Skin epidermis (tissue), 12 donors: Measurements from ENCODE around the gene C9orf85.
"Not testable (repeated sequence)": the region's sequence is repeated elsewhere in the genome, so short reads cannot be mapped to it uniquely, and the experiment has no call there.

Experiments used
- H3K27ac ChIP-seq, 21 experiments: fragments of 200-600 bp; sonication (generic) in 11 of 21; one replicate each; pipeline ENCODE4 v1.5.0; 2020; ENCODE audit warnings: mild to moderate bottlenecking in 3 of 21, inconsistent platforms in 2 of 21, moderate library complexity in 2 of 21
- H3K4me3 ChIP-seq, 7 experiments: fragments of 200-600 bp; sonication (generic) in 2 of 7; one replicate each; pipeline ENCODE4 v1.5.0; 2020; ENCODE audit warnings: inconsistent platforms in 2 of 7, mild to moderate bottlenecking in 2 of 7, moderate library complexity in 1 of 7

Gene C9orf85

DNA sequence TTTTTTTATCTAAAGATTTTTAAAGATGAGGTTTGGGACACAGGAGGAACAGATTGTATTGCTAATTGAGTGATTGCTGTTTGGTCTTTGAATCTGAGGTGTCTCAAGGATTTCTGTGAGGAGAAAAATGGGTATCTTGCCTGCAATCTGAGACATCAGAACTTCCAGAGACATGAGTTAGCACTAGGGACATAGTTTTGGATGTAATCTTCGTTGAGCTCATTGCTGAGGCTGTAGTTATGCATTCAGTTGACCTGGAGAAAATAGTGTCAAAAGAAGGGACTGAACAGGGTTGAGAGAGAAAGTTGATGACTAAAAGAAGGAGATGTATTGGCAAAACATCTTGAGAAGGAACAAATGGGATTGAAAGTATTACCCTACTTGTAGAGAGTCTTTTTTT is 24.6 kb downstream of the C9orf85 start:
- H3K4me3 ChIP-seq = no peak overlapping the region
- peak overlapping the region in 2 of 21 experiments; percentile 21 to 47 for H3K27ac ChIP-seq

DNA sequence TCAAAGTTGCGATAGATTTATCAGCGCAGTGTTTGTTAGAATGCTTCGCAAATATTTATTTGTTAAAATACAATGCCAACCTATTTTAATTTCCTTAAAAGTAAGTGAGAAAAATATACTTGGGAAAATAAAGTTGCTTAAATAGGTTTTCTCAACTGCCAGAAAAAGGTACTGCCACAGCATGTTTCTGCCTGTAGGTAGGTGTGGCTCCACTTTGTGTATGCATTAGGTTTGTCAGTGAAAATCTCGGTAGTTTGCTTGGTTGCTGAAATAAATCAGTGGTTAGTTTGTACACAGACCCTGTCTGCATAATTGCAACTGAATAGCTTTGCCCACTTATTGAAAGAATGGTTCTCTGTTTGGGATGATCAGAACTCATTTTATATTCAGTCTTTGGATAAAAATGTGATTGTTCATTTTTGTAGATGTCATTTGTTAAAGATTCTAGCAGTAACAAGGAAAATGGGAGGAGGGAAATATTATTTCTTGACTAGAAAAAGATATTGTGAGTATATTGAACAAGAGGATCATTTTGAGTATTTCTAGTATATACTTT is 25.7 kb downstream of the C9orf85 start:
- no peak overlapping the region for H3K4me3 ChIP-seq

DNA sequence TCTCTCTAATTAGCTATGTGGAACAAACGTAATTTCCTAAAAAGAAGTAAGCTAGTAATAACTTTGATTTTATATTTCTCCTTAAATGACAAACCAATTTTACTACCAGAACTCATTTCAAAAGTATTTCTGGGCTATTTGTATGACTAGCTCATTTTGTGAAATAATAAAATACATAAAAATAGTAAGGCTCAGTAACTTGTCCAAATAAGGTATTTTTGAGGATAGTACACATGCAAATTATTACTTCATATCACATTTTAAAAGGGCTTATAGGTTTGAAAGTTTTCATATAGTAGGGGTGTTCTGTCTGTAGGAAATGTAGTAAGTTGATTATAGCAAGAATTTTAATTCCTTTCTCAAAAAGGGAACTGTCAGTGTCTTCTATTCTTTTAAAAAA is 26.5 kb downstream of the C9orf85 start:
- Histone ChIP-seq H3K27ac (peak overlapping the region in 11 of 21 experiments; percentile 1 to 69 (median 33)), H3K4me3 (no peak overlapping the region)

More for the DNA sequence above, 25.7 kb downstream of the C9orf85 start:
- H3K27ac ChIP-seq = peak overlapping the region in 12 of 21 experiments; percentile 5 to 69 (median 38)

DNA sequence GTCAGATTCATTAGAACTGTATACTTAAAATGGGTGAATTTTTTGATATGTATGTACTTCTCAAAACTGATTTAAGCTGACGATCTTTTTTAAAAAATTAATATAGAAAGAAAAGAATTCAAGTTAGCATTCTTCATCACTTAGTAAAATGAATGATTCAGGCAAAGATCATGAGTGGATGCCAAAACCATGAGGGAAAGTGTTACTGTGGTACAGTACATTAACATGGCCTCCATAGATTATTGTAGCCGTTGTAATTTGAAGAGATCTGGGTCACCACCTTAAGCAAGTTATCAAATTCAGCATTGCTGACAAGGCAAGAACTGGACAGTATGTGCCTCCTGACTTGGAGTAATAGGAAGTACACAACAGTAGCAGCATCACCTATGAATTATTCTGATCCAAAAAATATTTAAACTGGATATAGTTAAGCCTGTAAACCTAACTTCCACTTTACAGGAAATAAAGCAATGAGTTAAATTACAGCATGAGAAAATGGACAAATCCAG is 29.7 kb downstream of the C9orf85 start:
- no peak overlapping the region for H3K27ac ChIP-seq

DNA sequence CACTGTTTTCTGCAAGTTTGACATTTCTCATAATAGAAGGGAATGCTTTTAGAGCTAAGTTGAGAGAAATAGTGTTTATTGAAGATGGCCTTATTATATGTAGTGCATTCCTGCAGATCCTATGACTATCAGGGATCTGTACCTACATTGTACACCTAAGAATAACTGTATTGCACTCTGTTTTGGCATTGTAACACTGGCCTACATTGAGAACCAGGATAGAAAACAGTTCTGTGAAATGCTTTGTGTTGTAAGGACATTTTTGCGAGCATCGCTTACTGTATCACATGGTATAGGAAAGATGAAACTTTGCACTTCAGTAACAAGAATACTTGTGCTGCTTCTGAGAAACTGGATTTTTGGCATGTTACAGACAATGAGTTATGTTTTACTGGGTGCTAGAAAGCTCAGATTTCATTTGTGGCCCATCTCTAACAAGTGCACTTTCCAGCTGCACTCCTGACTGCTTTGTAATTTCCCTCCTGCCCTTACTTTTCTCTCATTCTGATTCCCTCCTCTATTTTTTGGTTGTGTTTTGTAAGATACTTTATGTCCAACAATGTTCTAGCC is 30.6 kb downstream of the C9orf85 start:
- no peak overlapping the region for H3K4me3 ChIP-seq
- peak overlapping the region in 1 of 21 experiments; percentile 13 for H3K27ac ChIP-seq

More for the DNA sequence above, 29.7 kb downstream of the C9orf85 start:
- no peak overlapping the region for H3K4me3 ChIP-seq

DNA sequence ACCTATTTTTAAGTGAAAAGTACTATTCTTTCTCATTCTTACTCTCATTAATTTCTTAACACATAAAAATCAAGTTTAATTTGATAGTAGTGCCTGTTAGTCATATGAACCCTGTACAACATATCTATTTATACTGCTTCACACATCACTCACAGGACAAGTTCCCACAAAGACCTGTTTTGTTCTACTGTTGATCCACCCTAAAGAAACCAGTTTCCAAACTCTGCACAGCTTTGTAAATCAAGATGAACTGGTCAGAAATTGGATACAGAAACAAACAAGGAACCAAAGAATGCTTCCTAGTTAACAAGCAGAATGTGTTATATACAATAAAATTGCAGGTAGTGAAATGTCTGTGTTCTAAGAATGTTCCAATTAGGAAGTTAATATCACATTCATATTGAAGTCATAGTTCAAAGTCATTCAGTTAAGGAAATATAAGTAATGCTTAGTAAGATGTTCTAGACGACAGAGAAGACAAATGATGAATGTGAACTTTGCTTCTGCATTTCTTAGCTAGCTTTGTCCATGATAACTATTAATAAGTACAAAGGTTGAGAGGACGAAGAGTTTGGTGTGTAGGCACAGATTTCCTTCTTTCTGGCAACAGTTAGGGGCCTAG is 33.4 kb downstream of the C9orf85 start:
- no peak overlapping the region for H3K4me3 ChIP-seq
- H3K27ac ChIP-seq = peak overlapping the region in 16 of 21 experiments; percentile 9 to 66 (median 46)

DNA sequence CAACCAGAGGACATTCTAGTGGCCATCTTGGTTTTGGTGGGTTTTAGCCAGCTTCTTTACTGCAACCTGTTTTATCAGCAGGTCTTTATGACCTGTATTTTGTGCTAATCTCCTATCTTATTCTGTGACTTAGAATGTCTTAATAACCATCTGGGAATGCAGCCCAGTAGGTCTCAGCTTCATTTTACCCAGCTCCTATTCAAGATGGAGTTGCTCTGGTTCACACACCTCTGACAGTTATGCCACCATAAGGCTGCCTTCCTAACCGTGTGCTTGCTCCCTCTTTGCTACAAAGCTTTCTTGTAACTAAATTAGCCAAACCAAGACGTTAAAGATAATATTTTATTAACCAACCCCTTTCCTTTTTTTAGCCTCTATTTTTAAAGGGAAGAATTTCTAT is 43.2 kb downstream of the C9orf85 start:
- not testable (repeated sequence) for H3K27ac ChIP-seq, H3K4me3 ChIP-seq

DNA sequence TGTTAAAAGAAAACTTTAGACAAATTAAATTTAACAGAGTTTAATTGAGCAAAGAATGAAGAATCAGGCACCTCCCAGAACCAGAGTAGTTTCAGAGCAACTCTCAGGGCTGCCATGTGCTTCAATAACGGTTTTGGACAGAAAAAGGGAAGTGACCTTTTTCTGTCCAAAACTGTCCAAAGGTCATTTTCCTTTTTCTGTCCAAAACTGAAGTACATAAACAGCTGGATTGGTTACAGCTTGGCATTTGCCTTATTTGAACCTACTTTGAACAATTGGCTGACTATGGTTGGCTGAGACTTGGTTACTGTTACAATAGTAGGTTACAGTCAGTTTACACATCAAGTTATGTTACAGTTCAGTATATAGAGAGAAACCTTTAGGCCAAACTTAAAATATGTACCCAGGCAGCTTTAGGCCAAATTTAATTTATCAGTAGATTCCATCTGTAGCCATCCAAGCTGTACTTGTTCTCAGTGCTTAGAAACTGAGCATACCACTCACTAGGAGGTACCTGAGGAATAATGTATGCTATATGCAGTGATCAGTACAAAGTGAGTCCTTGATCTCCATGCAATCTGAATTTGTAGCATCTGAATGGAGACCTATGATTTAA is 44.0 kb downstream of the C9orf85 start:
- Histone ChIP-seq H3K27ac (no peak overlapping the region), H3K4me3 (no peak overlapping the region)

DNA sequence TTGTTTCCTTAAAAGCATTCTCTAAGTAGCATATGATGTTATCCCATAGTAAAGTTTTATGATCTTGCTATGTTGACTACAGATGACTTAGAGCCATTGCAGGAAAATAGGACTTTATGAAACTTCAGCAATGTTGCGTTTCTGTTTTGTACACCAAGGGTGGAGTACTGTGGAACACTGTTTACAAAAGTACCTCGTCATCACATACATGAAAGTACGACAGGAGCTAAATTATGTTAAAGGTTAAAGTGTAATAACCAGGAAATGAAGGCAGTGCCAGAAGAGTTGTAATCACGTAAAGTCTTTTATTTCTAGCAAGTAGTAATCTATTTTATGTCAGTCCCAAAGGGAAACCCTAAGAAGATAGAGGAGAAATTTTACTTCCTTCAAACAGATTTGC is 50.9 kb downstream of the C9orf85 start:
- Histone ChIP-seq H3K4me3 (no peak overlapping the region), H3K27ac (no peak overlapping the region)

DNA sequence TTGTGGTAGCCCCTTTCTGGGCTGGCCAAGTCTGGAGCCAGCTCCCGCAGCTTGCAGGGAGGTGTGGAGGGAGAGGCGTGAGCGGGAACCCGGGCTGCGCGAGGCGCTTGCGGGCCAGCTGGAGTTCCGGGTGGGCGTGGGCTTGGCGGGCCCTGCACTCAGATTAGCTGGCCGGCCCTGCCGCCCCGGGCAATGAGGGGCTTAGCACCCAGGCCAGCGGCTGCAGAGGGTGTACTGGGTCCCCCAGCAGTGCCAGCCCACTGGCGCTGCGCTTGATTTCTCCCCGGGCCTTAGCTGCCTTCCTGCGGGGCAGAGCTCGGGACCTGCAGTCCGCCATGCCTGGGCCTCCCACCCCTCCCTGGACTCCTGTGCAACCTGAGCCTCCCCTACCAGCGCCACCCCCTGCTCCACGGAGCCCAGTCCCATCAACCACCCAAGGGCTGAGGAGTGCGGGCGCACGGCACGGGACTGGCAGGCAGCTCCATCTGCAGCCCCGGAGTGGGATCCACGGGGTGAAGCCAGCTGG is 52.1 kb downstream of the C9orf85 start:
- not testable (repeated sequence) for H3K27ac ChIP-seq, H3K4me3 ChIP-seq

DNA sequence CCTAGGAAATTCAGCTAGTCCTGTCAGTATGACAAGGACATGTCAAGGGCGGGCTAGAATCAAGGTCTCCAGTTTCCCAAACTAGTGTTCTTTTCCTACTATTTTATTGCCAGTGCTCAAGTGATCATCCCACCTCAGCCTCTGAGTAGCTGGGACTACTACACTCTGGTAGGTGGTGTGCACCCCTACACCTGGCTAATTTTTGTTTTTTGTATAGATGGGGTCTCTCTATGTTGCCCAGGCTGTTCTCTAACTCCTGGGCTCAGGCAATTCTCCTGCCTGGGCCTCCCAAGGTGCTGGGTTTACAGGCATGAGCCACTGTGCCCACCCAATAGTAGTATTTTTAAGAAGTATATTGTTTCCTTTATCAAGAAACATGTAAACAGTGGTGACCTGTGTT is 54.0 kb downstream of the C9orf85 start:
- no peak overlapping the region for H3K27ac ChIP-seq

DNA sequence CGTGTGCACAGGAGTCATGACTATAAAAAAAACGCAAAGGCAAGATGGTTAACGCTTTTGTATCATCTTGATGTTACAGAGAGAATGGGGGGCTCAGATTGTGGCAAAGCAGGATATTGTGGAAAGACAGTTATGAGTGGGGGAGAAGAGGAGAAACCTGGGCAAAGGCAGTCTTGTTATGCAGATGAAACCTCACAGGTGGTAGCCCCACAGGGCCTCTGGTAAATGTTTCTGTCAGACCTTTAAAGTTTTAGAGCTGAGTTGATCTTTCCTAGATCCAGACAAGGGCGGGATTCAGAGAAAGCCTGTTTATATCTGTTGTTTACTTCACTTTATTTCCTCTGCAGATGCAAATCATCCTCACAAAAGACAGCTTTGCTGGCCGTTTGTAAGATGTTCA is 55.2 kb downstream of the C9orf85 start:
- H3K27ac ChIP-seq = no peak overlapping the region
- H3K4me3 ChIP-seq = no peak overlapping the region

More for the DNA sequence above, 54.0 kb downstream of the C9orf85 start:
- H3K4me3 ChIP-seq = no peak overlapping the region

DNA sequence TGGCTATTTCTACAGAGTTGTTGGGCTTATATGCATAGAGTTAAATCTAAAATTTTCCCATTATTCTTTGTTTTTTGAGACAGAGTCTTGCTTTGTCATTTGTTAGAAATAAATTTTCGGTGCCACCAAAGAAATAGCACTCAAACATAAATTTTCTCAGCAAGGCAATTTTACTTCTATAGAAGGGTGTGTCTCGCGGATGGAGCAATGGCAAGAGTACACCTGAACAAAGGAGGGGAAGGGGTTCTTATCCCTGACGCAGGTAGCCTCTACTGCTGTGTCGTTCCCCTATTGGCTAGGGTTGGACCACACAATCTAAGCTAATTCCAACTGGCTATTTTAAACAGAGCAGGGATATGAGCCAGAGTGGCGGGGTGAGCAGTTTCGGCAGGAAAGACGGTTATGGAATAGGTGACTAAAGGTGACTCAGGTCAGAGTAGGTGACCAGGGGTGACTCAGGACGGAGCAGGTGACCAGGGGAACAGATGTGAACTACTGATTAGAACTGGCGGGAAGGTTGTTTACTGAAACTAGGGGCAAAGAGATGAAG is 57.2 kb downstream of the C9orf85 start:
- Histone ChIP-seq H3K27ac (no peak overlapping the region), H3K4me3 (no peak overlapping the region)

DNA sequence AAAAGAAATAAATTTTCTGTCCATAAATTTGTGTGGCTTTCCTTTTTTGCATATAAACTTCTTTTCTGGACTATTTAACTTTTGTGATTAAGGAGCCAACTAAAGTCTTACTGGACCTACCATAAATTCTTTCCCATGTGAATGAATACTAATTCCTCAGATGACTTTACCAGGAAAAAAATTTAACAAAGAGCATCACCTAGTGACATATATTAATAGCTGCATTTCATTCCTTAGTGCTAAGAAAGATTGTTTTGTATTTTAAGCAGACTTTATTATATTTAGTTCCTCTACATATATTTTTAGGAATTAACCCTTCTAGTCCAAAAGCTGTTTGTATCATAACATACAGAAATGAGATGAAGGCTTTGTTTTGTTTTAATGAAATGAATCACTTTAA is 64.4 kb downstream of the C9orf85 start:
- no peak overlapping the region for H3K4me3 ChIP-seq
- H3K27ac ChIP-seq = no peak overlapping the region

DNA sequence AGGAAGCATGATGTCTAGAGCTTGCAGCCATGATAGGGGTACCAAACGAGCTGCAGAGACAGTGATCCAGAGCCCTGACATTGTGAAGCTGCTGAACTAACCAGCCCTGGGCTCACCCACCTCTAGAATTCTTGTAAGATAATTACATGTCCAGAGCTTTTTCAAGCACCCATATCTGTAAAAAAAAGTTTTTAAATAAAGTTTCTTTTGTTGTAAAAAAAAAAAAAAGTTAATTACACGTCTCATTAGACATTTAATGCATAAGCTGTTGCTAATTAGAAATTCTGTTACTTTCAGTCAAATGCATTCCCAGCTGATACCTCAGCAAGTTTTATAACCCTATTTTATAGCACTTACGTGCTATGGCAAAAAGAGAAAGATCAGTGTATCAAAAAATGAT is 65.6 kb downstream of the C9orf85 start:
- Histone ChIP-seq H3K4me3 (no peak overlapping the region), H3K27ac (no peak overlapping the region)

DNA sequence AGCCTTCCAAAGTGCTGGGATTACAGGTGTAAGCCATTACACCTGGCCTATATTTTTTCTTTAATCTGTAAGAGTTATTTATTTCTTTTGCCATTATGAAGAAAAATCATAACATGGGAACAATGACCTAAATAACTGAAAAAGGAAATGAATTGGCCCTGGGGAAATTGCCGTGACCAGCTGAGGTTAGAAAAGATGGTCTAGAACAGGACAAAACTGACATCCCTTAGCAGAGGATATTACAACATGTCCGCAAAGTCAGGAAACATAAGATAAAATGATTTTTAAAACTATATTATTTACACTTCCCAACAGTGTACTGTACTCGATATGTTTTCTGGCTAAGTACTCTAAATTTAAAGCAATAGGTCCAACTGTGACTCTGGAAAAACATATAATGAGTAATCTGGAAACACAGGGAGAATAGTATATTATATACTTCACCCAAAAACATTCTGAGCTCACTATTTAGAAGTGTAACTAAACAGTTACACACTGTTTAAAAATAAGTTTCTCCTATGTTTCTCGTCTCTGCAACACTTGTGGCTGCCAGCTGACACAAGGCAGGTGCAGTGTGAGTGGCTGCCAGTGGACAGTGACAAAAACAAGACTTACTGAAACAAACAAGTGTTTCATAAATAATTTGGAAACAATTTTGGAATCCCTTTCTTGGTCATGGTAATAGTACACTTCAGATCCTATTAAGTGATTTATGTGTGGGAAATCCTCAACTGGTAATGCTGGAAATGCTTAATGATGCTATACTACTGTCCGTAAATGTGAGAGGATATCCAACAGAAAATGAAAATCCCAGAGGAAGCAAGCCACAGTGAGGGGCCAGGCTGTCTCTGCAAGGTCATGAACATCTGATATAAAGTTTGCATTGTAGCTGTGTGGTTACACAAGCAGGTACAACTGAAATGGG is 69.1 kb downstream of the C9orf85 start:
- no peak overlapping the region for H3K4me3 ChIP-seq
- H3K27ac ChIP-seq = no peak overlapping the region

DNA sequence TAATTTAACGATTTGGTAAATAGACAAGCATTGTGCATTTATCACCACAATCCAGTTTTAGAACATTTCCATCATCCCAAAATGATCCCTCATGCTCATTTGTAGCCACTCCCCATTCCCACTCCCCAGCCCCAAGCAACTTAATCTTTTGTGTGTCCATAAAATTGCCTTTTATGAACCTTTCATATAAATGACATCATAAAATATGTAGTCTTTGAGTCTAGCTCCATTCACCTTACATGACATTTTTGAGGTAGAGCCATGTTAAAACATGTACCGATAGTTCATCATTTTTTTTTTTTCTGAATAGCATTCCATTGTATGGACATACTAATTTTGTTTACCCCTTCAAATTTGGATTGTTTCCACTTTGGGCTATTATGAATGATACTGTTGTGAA is 70.5 kb downstream of the C9orf85 start:
- H3K27ac ChIP-seq = no peak overlapping the region
- no peak overlapping the region for H3K4me3 ChIP-seq

DNA sequence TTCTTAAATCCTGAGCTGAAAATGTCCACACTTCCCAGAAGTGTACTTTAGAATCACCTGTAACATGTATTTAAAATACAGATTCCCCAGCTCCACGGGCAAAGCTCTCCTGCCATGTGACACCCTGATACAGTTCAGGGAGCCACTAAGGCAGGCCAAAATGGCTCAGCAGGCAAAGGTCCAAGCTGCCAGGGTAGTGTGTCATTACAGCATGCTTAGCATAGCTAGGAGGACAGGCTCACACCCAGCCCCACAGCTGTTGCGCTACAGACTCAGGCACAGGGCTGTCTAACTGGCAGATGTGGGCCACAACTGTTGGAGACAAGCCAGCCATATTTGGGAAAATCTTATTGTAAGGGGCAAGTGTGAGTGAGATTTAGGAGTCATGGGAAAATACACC is 73.0 kb downstream of the C9orf85 start:
- no peak overlapping the region for H3K27ac ChIP-seq
- H3K4me3 ChIP-seq = no peak overlapping the region

DNA sequence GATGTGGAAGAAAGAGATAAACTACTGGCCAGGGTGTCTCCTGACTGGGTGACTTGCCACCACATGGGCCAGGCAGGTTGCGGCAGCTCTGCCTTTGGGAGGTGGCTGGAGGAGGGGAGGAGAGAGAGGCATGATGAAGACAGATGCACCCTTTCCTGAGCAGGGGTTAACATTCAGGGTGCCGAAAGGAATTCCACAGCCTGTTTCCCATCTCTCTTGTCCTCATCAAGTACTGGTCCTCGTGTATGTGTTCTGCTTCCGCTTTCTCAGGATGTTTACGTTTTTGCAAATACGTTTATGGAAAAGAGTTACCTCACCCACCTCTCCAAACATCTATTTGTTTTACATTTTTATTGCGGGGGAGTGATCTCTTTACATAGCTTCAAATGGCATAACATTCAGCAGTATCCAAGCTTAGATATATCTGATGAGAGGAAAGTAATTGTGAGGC is 73.4 kb downstream of the C9orf85 start:
- no peak overlapping the region for H3K4me3 ChIP-seq
- H3K27ac ChIP-seq = no peak overlapping the region
